ENCODE measurements around the gene SMG6.

Gene SMG6

GRCh38 chr17:2179615-2180295 is 123.8 kb downstream of the SMG6 start:
- no peak for TF ChIP-seq RAD21 (IDR thresholded peaks at IDR 0.05; ENCODE audit: low read depth)

- TF ChIP-seq EGR1 (IDR thresholded peaks at IDR 0.05) (no peak), MAX (IDR thresholded peaks at IDR 0.05) (no peak), TCF12 (IDR thresholded peaks at IDR 0.05; ENCODE audit: low read depth) (no peak), USF1 (IDR thresholded peaks at IDR 0.05) (no peak), YY1 (IDR thresholded peaks at IDR 0.05; ENCODE audit: low read depth) (no peak), EP300 (IDR thresholded peaks at IDR 0.05; ENCODE audit: borderline replicate concordance) (no peak), NFIC (IDR thresholded peaks at IDR 0.05) (no peak), ZBTB7A (IDR thresholded peaks at IDR 0.05; ENCODE audit: low read depth) (no peak), REST (IDR thresholded peaks at IDR 0.05; ENCODE audit: low read depth) (no peak)
These were observed 124.6 kb downstream of the SMG6 start for GRCh38 chr17:2178798-2179501.

- TF ChIP-seq USF1 (IDR thresholded peaks at IDR 0.05) (no peak), CEBPB (IDR thresholded peaks at IDR 0.05) (no peak), RAD21 (IDR thresholded peaks at IDR 0.05; ENCODE audit: low read depth) (no peak), EGR1 (IDR thresholded peaks at IDR 0.05) (no peak), NFIC (IDR thresholded peaks at IDR 0.05) (no peak), ZBTB7A (IDR thresholded peaks at IDR 0.05; ENCODE audit: low read depth) (no peak), YY1 (IDR thresholded peaks at IDR 0.05; ENCODE audit: low read depth) (no peak), REST (IDR thresholded peaks at IDR 0.05; ENCODE audit: low read depth) (no peak), EP300 (IDR thresholded peaks at IDR 0.05; ENCODE audit: borderline replicate concordance) (no peak), CREB1 (IDR thresholded peaks at IDR 0.05; ENCODE audit: low read depth) (no peak), MAX (IDR thresholded peaks at IDR 0.05) (no peak), FOXM1 (IDR thresholded peaks at IDR 0.05; ENCODE audit: borderline replicate concordance, low read depth) (no peak), TCF12 (IDR thresholded peaks at IDR 0.05; ENCODE audit: low read depth) (no peak), TEAD4 (IDR thresholded peaks at IDR 0.05) (no peak), TAF1 (IDR thresholded peaks at IDR 0.05; ENCODE audit: low read depth) (no peak)
These were observed 126.3 kb downstream of the SMG6 start for GRCh38 chr17:2177235-2177811.

- TF ChIP-seq RAD21 (IDR thresholded peaks at IDR 0.05; ENCODE audit: low read depth) (no peak), NFIC (IDR thresholded peaks at IDR 0.05) (no peak), EP300 (IDR thresholded peaks at IDR 0.05; ENCODE audit: borderline replicate concordance) (no peak), YY1 (IDR thresholded peaks at IDR 0.05; ENCODE audit: low read depth) (no peak), CREB1 (IDR thresholded peaks at IDR 0.05; ENCODE audit: low read depth) (no peak), REST (IDR thresholded peaks at IDR 0.05; ENCODE audit: low read depth) (no peak), TCF12 (IDR thresholded peaks at IDR 0.05; ENCODE audit: low read depth) (no peak), ZBTB7A (IDR thresholded peaks at IDR 0.05; ENCODE audit: low read depth) (no peak), TAF1 (IDR thresholded peaks at IDR 0.05; ENCODE audit: low read depth) (no peak), FOXM1 (IDR thresholded peaks at IDR 0.05; ENCODE audit: borderline replicate concordance, low read depth) (no peak), TEAD4 (IDR thresholded peaks at IDR 0.05) (no peak)
These were observed 127.0 kb downstream of the SMG6 start for GRCh38 chr17:2176499-2177169.

Data from Ishikawa (cell line).